ENCODE measurements around the gene LYPD5. TPM values are rescaled to one million over a fixed set of nuclear protein-coding genes. Genes with fewer than 3 reads are reported as not detected.

Gene LYPD5
- 100 to 1,000 TPM in 1 of 4 donors, 10 to 100 TPM in 3; 48.5 to 114 (median 98.5) TPM for total RNA-seq

GRCh38 chr19:43802216-43802951, at the start of gene LYPD5:
Gene LYPD5, minus strand, starts transcription at chr19:43802447. Its CDS starts 67 bp downstream, at chr19:43802380.
- Histone ChIP-seq H3K36me3 (no peaks in the 10 kb centered on the region), H3K4me3 (no peak within 1 kb of the TSS), H3K9me3 (no peaks in the 10 kb centered on the region), H3K27me3 (no peaks in the 10 kb centered on the region), H3K27ac (no peak within 1 kb of the TSS), H3K4me1 (peaks cover 21% of the 10 kb centered on the region)
- no peak for DNase-seq (ENCODE audit: low spot score in 2 of 2)
- WGBS = 63% methylated on average over 11 of the region's 12 CpGs
- no peak for TF ChIP-seq POLR2AphosphoS5 (IDR thresholded peaks at IDR 0.05)
- TF ChIP-seq POLR2A (IDR thresholded peaks at IDR 0.05) = no peak
- TF ChIP-seq EP300 (IDR thresholded peaks at IDR 0.05) = no peak
- no peak for TF ChIP-seq CTCF (IDR thresholded peaks at IDR 0.05)

GRCh38 chr19:43848821-43849220, 46.6 kb upstream of the LYPD5 start:
- H3K9me3 ChIP-seq = peaks cover 67% of the 10 kb centered on the region
- no peak for TF ChIP-seq EP300 (IDR thresholded peaks at IDR 0.05)
- no peak for TF ChIP-seq CTCF (IDR thresholded peaks at IDR 0.05)
- TF ChIP-seq POLR2AphosphoS5 (IDR thresholded peaks at IDR 0.05) = no peak
- no peak for TF ChIP-seq POLR2A (IDR thresholded peaks at IDR 0.05)
- no peaks in the 10 kb centered on the region for H3K27me3 ChIP-seq
- H3K4me3 ChIP-seq = no peak overlapping the region
- no peak overlapping the region for H3K27ac ChIP-seq
- no peak for DNase-seq (ENCODE audit: low spot score in 2 of 2)
- H3K4me1 ChIP-seq = no peaks in the 10 kb centered on the region
- H3K36me3 ChIP-seq = peaks cover 45% of the 10 kb centered on the region

- no peaks in the 10 kb centered on the region for H3K27me3 ChIP-seq
- 94% methylated on average over 4 of the region's 4 CpGs for WGBS
- H3K9me3 ChIP-seq = peaks cover 70% of the 10 kb centered on the region
- no peak for TF ChIP-seq CTCF (IDR thresholded peaks at IDR 0.05)
- no peak for TF ChIP-seq POLR2A (IDR thresholded peaks at IDR 0.05)
- TF ChIP-seq POLR2AphosphoS5 (IDR thresholded peaks at IDR 0.05) = no peak
- no peak for TF ChIP-seq EP300 (IDR thresholded peaks at IDR 0.05)
- H3K27ac ChIP-seq = no peak overlapping the region
- H3K36me3 ChIP-seq = peaks cover 54% of the 10 kb centered on the region
- H3K4me3 ChIP-seq = no peak overlapping the region
- H3K4me1 ChIP-seq = no peaks in the 10 kb centered on the region
- no peak for DNase-seq (ENCODE audit: low spot score in 2 of 2)
These were observed 45.6 kb upstream of the LYPD5 start for GRCh38 chr19:43847884-43848283.

- no peak for DNase-seq (ENCODE audit: low spot score in 2 of 2)
- no peak overlapping the region for H3K4me3 ChIP-seq
- H3K27ac ChIP-seq = no peak overlapping the region
- H3K9me3 ChIP-seq = peaks cover 69% of the 10 kb centered on the region
- TF ChIP-seq EP300 (IDR thresholded peaks at IDR 0.05) (no peak), CTCF (IDR thresholded peaks at IDR 0.05) (no peak), POLR2A (IDR thresholded peaks at IDR 0.05) (no peak), POLR2AphosphoS5 (IDR thresholded peaks at IDR 0.05) (no peak)
- peaks cover 60% of the 10 kb centered on the region for H3K36me3 ChIP-seq
- H3K4me1 ChIP-seq = no peaks in the 10 kb centered on the region
- no peaks in the 10 kb centered on the region for H3K27me3 ChIP-seq
- 81% methylated on average over 1 of the region's 1 CpG for WGBS
These were observed 45.0 kb upstream of the LYPD5 start for GRCh38 chr19:43847246-43847645.

GRCh38 chr19:43842007-43842406, 39.8 kb upstream of the LYPD5 start:
- Histone ChIP-seq H3K36me3 (peaks cover 94% of the 10 kb centered on the region), H3K27me3 (no peaks in the 10 kb centered on the region), H3K4me1 (no peaks in the 10 kb centered on the region), H3K4me3 (no peak overlapping the region), H3K9me3 (peaks cover 68% of the 10 kb centered on the region), H3K27ac (no peak overlapping the region)
- 99% methylated on average over 2 of the region's 2 CpGs for WGBS
- TF ChIP-seq CTCF (IDR thresholded peaks at IDR 0.05) (no peak), POLR2A (IDR thresholded peaks at IDR 0.05) (no peak), EP300 (IDR thresholded peaks at IDR 0.05) (no peak), POLR2AphosphoS5 (IDR thresholded peaks at IDR 0.05) (no peak)
- no peak for DNase-seq (ENCODE audit: low spot score in 2 of 2)

All from suprapubic skin (tissue), 4 donors.